ENCODE results near the gene CRB1.

The CRB1 gene

GRCh38 chr1:197496722-197497121 is 228.7 kb downstream of the CRB1 start:
- Histone ChIP-seq H3K27ac (ENCODE audit: low read depth, low read length) (no peak overlapping the region), H3K4ac (ENCODE audit: low read depth, low read length) (no peak overlapping the region), H3K27me3 (ENCODE audit: insufficient read depth, low read length) (no peaks in the 10 kb centered on the region), H2BK120ac (ENCODE audit: insufficient read depth, low read length, poor library complexity) (no peak overlapping the region), H2BK5ac (ENCODE audit: low read depth, low read length, poor library complexity) (no peak overlapping the region), H3K9ac (ENCODE audit: low read length) (no peak overlapping the region), H3K23ac (ENCODE audit: low read length) (no peak overlapping the region), H3K4me3 (ENCODE audit: low read depth, low read length) (no peak overlapping the region), H3K14ac (ENCODE audit: low read length) (no peak overlapping the region), H4K91ac (ENCODE audit: low read depth, low read length) (no peak overlapping the region), H4K8ac (ENCODE audit: low read depth, low read length) (no peak overlapping the region), H3K79me1 (ENCODE audit: low read length) (no peaks in the 10 kb centered on the region), H3K4me1 (ENCODE audit: control insufficient read depth in 1 of 2, insufficient read depth in 2 of 2, low read length in 2 of 2) (no peaks in the 10 kb centered on the region), H2AK5ac (ENCODE audit: low read length) (no peak overlapping the region), H2BK12ac (ENCODE audit: low read length) (no peak overlapping the region), H3K4me2 (ENCODE audit: low read length) (no peak overlapping the region), H2AFZ (ENCODE audit: insufficient read depth, low read length, poor library complexity) (no peak overlapping the region), H3K79me2 (ENCODE audit: control insufficient read depth, insufficient read depth, low read length, poor library complexity) (no peaks in the 10 kb centered on the region), H3K36me3 (ENCODE audit: control insufficient read depth in 1 of 2, insufficient read depth in 2 of 2, low read length in 2 of 2) (no peaks in the 10 kb centered on the region), H4K12ac (ENCODE audit: low read depth, low read length) (no peak overlapping the region), H3K9me3 (ENCODE audit: insufficient read depth, low read depth, low read length) (no peaks in the 10 kb centered on the region), H3K18ac (ENCODE audit: low read length) (no peak overlapping the region)
- no CpG with 5 or more reads among the region's 10 CpGs for WGBS (ENCODE audit: extremely low coverage, insufficient coverage, insufficient read length)
- DNase-seq, result no peak

GRCh38 chr1:197510691-197511378 is 242.8 kb downstream of the CRB1 start:
- Histone ChIP-seq H4K91ac (ENCODE audit: low read depth, low read length) (no peak overlapping the region), H2AK5ac (ENCODE audit: low read length) (no peak overlapping the region), H2BK12ac (ENCODE audit: low read length) (no peak overlapping the region), H3K79me1 (ENCODE audit: low read length) (no peaks in the 10 kb centered on the region), H3K27ac (ENCODE audit: low read depth, low read length) (no peak overlapping the region), H3K36me3 (ENCODE audit: control insufficient read depth in 1 of 2, insufficient read depth in 2 of 2, low read length in 2 of 2) (no peaks in the 10 kb centered on the region), H3K14ac (ENCODE audit: low read length) (no peak overlapping the region), H2BK5ac (ENCODE audit: low read depth, low read length, poor library complexity) (no peak overlapping the region), H3K79me2 (ENCODE audit: control insufficient read depth, insufficient read depth, low read length, poor library complexity) (no peaks in the 10 kb centered on the region), H3K4ac (ENCODE audit: low read depth, low read length) (no peak overlapping the region), H4K8ac (ENCODE audit: low read depth, low read length) (no peak overlapping the region), H3K4me1 (ENCODE audit: control insufficient read depth in 1 of 2, insufficient read depth in 2 of 2, low read length in 2 of 2) (no peaks in the 10 kb centered on the region), H3K27me3 (ENCODE audit: insufficient read depth, low read length) (no peaks in the 10 kb centered on the region), H3K18ac (ENCODE audit: low read length) (no peak overlapping the region), H3K9ac (ENCODE audit: low read length) (no peak overlapping the region), H3K23ac (ENCODE audit: low read length) (no peak overlapping the region), H3K9me3 (ENCODE audit: insufficient read depth, low read depth, low read length) (no peaks in the 10 kb centered on the region), H2BK120ac (ENCODE audit: insufficient read depth, low read length, poor library complexity) (no peak overlapping the region), H3K4me2 (ENCODE audit: low read length) (no peak overlapping the region), H4K12ac (ENCODE audit: low read depth, low read length) (no peak overlapping the region), H2AFZ (ENCODE audit: insufficient read depth, low read length, poor library complexity) (no peak overlapping the region), H3K4me3 (ENCODE audit: low read depth, low read length) (no peak overlapping the region)
- WGBS (ENCODE audit: extremely low coverage, insufficient coverage, insufficient read length), result no CpG with 5 or more reads among the region's 4 CpGs
- DNase-seq, result no peak

- Histone ChIP-seq H3K36me3 (ENCODE audit: control insufficient read depth in 1 of 2, insufficient read depth in 2 of 2, low read length in 2 of 2) (no peaks in the 10 kb centered on the region), H3K4ac (ENCODE audit: low read depth, low read length) (no peak overlapping the region), H2BK120ac (ENCODE audit: insufficient read depth, low read length, poor library complexity) (no peak overlapping the region), H3K79me2 (ENCODE audit: control insufficient read depth, insufficient read depth, low read length, poor library complexity) (no peaks in the 10 kb centered on the region), H4K91ac (ENCODE audit: low read depth, low read length) (no peak overlapping the region), H3K23ac (ENCODE audit: low read length) (no peak overlapping the region), H3K79me1 (ENCODE audit: low read length) (no peaks in the 10 kb centered on the region), H3K27me3 (ENCODE audit: insufficient read depth, low read length) (no peaks in the 10 kb centered on the region), H2AFZ (ENCODE audit: insufficient read depth, low read length, poor library complexity) (no peak overlapping the region), H2BK5ac (ENCODE audit: low read depth, low read length, poor library complexity) (no peak overlapping the region), H2AK5ac (ENCODE audit: low read length) (no peak overlapping the region), H3K18ac (ENCODE audit: low read length) (no peak overlapping the region), H3K27ac (ENCODE audit: low read depth, low read length) (no peak overlapping the region), H2BK12ac (ENCODE audit: low read length) (no peak overlapping the region), H4K8ac (ENCODE audit: low read depth, low read length) (no peak overlapping the region), H3K9ac (ENCODE audit: low read length) (no peak overlapping the region), H3K4me2 (ENCODE audit: low read length) (no peak overlapping the region), H4K12ac (ENCODE audit: low read depth, low read length) (no peak overlapping the region), H3K4me3 (ENCODE audit: low read depth, low read length) (no peak overlapping the region), H3K14ac (ENCODE audit: low read length) (no peak overlapping the region), H3K9me3 (ENCODE audit: insufficient read depth, low read depth, low read length) (no peaks in the 10 kb centered on the region), H3K4me1 (ENCODE audit: control insufficient read depth in 1 of 2, insufficient read depth in 2 of 2, low read length in 2 of 2) (no peaks in the 10 kb centered on the region)
- WGBS (ENCODE audit: extremely low coverage, insufficient coverage, insufficient read length), result no CpG with 5 or more reads among the region's 1 CpG
- DNase-seq, result no peak
Observed at GRCh38 chr1:197515421-197515820, 247.4 kb downstream of the CRB1 start.

GRCh38 chr1:197519741-197520334 is 251.8 kb downstream of the CRB1 start:
- no peak overlapping the region for H2AFZ ChIP-seq (ENCODE audit: insufficient read depth, low read length, poor library complexity)
- no CpG with 5 or more reads among the region's 1 CpG for WGBS (ENCODE audit: extremely low coverage, insufficient coverage, insufficient read length)

More at GRCh38 chr1:197519741-197520334, 251.8 kb downstream of the CRB1 start:
- peak in 1 of 2 donors; percentile 28 for DNase-seq
- H3K4me2 ChIP-seq (ENCODE audit: low read length), result no peak overlapping the region
- no peaks in the 10 kb centered on the region for H3K4me1 ChIP-seq (ENCODE audit: control insufficient read depth in 1 of 2, insufficient read depth in 2 of 2, low read length in 2 of 2)
- no peaks in the 10 kb centered on the region for H3K9me3 ChIP-seq (ENCODE audit: insufficient read depth, low read depth, low read length)
- no peak overlapping the region for H4K91ac ChIP-seq (ENCODE audit: low read depth, low read length)
- no peak overlapping the region for H3K4ac ChIP-seq (ENCODE audit: low read depth, low read length)
- no peak overlapping the region for H2BK12ac ChIP-seq (ENCODE audit: low read length)
- H4K8ac ChIP-seq (ENCODE audit: low read depth, low read length), result no peak overlapping the region
- H3K36me3 ChIP-seq (ENCODE audit: control insufficient read depth in 1 of 2, insufficient read depth in 2 of 2, low read length in 2 of 2), result no peaks in the 10 kb centered on the region
- H3K27me3 ChIP-seq (ENCODE audit: insufficient read depth, low read length), result no peaks in the 10 kb centered on the region
- no peak overlapping the region for H3K27ac ChIP-seq (ENCODE audit: low read depth, low read length)
- H2BK120ac ChIP-seq (ENCODE audit: insufficient read depth, low read length, poor library complexity), result no peak overlapping the region
- H3K14ac ChIP-seq (ENCODE audit: low read length), result no peak overlapping the region
- no peaks in the 10 kb centered on the region for H3K79me1 ChIP-seq (ENCODE audit: low read length)
- H2AK5ac ChIP-seq (ENCODE audit: low read length), result no peak overlapping the region
- no peak overlapping the region for H3K23ac ChIP-seq (ENCODE audit: low read length)
- no peak overlapping the region for H4K12ac ChIP-seq (ENCODE audit: low read depth, low read length)
- H3K9ac ChIP-seq (ENCODE audit: low read length), result no peak overlapping the region
- H3K79me2 ChIP-seq (ENCODE audit: control insufficient read depth, insufficient read depth, low read length, poor library complexity), result no peaks in the 10 kb centered on the region
- no peak overlapping the region for H3K4me3 ChIP-seq (ENCODE audit: low read depth, low read length)
- no peak overlapping the region for H2BK5ac ChIP-seq (ENCODE audit: low read depth, low read length, poor library complexity)
- no peak overlapping the region for H3K18ac ChIP-seq (ENCODE audit: low read length)
